GM18858 (cell line): Measurements from ENCODE around the gene DCAF10.
"Not testable (repeated sequence)": the region's sequence is repeated elsewhere in the genome, so short reads cannot be mapped to it uniquely, and the experiment has no call there.

Experiments used
- ATAC-seq: cut with Tn5 transposase; IDR thresholded peaks from one replicate; pipeline ENCODE4 v1.9.1; 2021; ENCODE audit not compliant: unreplicated experiment

DCAF10 gene

DNA sequence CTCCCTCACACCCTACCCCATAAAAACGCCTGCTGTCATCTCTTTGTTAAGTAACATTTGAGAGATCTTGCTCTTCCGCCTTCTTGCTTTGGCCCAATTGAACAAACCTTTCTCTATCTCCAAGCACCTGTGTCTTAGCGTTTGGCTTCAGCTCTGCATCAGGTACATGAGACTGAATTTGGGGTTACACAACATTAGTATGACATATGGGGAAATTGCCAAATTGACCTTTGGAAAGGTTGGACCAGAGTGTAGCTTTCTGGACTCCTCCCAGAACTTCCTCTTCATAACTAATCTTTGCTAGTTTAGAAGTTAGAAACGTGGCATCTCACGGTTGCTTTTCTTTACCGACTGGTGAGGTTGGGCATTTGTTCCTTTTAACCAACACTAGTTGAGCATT lies 12.3 kb upstream of the DCAF10 start:
- ATAC-seq: no peak

DNA sequence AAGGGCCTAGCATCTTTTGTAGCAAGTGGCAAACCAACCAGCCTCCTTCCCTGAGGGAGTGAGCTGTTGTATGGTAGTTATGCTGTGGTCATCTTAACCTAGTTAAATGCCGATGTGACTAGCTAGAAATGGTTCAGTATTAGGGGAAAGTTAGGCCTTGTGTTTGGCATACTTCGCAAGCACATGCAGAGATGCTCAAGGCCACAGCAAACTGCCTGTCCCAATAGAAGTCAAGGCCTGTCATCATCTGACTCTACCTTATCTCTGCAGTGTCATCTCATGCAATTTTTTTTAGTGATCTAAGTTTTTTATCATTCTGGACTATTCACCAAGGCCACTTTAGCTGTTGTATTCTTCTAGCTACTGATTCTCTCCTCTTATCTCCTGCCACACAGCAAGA lies 10.5 kb upstream of the DCAF10 start:
- no peak for ATAC-seq

DNA sequence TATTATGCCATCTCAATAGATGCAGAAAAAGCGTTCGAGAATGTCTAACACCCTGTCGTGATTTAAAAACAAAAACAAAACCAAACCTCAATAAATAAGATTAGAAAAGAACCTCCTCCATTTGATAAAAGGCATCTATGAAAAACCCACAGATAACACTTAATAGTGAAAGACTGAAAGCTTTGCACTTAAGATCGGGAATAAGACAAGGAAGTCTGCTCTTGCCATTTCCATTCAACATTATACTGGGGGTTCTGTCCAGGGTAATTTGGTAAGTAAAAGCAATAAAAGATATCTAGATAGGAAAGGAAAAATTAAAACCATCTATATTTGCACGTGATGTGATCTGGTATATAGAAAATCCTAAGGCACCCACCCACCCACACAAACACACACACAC lies 8.5 kb upstream of the DCAF10 start:
- ATAC-seq: no peak

DNA sequence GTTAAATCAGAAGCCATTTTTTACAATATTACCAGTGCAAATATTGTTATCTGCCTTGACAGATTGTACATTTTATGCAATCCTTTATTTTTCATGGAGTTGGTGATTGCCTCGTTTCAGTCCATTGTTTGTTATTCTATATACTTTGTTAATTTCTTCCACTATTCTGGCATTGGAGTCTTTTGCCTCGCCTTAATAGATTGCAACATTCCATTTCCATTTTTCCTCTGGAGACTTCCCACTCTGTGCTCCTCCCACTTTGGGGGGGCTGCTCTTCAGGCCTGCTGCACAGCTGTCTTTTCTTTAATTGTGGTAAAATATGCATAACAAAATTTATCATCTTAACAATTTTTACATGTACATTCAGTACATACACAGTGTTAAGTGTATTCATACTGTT lies 4.4 kb upstream of the DCAF10 start:
- ATAC-seq: no peak

DNA sequence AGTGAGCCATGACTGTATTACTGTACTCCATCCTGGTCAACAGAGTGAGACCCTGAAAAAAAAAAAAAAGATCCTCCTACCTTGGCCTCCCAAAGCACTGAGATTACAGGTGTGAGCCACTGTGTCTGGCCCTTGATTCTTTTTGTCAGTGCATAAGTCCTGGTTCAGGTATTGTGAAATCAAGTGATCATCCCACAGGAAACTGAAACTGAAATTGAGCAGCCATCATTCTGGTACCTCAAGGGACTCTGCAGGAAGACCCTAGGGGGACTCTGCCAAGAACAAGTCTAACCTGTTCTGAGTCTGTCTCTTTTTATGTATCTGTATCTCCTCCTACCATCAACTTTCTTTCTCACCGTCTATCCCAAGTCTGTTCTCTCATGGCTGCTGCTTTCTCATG lies 1.9 kb upstream of the DCAF10 start:
- ATAC-seq: no peak

DNA sequence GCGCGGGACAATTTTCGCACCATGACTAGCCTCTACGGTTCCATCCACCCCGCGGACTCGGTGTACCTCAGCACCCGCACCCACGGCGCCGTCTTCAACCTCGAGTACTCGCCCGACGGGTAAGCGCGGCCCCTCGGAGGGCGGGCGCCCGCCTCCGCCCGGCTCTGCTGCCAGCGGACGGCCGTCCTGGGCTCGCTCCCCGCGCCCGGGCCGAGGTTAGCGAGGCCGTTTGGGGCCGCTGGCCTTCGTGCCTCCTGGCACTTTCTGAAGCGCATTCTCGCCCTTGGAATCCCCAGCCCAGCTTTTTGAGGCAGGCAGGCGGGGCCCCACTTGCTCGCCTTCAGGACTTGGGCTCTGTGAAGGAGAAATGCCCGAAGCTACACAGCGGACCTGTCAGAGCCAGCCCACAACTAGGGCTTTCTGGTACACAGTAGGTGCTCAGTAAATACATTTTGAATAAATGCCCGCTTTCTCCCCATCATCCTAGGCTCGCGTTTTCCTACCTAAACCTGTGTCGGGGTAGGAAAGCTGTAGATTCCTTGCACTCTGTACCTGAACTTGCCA lies 772 bp downstream of the DCAF10 start:
- peak; percentile 26 for ATAC-seq

DNA sequence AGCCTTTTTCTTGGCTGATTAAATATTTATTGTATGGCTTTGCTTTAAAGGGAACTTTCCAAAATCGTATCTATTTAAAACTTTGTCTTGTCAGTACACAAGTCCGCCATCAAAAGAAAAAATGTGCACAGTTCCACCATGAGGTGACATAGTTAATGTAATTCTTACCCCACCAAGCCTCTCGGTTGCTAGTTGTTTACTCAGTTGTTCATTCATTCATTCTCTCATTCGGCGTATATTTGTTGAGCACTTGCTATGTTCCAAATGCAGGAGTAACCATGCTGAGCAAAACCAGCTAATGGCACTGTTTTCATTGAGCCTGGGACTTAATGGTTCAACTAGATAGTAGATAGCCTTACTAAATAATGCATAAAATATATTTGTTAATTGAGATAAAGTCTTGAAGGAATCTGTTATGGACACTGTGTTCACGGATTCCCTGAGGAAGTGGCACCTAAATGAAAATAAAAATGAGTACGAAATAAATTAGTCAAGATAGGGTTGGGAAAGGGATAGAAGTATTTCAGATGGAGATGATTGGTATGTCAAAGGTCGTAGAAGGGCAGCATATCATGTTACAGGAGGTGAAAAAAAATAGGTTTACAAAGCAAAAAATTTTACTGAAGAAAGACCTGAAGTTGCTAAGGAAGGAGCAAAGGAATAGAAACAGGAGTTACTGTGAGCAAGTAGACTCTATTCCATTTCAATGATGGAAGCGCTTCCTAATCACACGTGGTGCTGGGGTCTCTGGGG lies 1.5 kb downstream of the DCAF10 start:
- ATAC-seq: no peak

DNA sequence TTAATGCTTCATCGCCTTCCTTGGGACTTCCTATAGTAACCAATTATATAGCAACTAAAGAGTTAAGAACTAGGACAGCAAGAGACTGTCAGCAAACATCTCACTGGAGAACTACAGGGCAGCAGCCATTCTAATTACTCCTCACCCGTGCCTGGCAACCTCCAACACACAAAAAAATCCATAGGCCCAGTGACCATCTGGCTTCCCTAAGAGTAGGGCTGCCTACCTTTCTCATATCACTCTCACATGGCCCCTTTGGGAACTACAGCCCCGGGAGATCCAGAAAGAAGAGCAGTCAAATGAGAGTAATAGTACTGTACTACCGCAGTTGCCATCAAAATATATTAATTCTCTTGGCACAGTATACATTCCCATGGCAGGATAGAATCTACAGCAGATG lies 5.7 kb downstream of the DCAF10 start:
- ATAC-seq: no peak

DNA sequence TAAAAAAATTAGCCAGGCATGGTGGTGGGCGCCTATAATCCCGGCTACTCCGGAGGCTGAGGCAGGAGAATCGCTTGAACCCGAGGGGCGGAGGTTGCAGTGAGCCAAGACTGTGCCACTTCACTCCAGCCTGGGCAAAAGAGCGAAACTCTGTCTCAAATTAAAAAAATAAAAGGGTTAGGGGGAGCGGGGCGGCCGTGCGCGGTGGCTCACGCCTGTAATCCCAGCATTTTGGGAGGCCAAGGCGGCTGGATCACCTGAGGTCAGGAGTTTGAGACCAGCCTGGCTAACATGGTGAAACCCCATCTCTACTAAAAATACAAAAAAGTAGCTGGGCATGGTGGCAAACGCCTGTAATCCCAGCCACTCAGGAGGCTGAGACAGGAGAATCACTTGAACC lies 9.1 kb downstream of the DCAF10 start:
- ATAC-seq: not testable (repeated sequence)

DNA sequence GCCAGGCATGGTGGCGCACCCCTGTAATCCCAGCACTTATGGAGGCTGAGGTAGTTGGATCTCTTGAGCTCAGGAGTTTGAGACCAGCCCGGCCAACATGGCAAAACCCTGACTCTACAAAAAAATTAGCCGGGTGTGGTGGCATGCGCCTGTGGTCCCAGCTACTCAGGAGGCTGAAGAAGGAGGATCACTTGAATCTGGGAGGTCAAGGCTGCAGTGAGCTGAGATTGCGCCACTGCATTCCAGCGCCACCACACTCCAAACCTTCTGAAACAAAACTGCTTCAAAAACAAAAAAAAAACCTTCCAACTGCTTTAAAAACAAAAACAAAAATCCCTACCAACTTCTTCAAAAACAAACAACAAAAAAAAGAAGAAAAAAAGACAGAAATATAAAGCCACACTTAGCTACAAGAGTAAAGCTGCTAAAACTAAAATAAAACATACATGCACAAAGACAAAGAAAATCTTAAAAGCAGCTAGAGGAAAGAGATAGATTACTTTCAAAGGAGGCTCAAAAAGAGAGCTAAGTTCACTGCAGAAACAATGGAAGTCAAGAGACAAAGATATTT lies 11.4 kb downstream of the DCAF10 start:
- ATAC-seq: no peak

DNA sequence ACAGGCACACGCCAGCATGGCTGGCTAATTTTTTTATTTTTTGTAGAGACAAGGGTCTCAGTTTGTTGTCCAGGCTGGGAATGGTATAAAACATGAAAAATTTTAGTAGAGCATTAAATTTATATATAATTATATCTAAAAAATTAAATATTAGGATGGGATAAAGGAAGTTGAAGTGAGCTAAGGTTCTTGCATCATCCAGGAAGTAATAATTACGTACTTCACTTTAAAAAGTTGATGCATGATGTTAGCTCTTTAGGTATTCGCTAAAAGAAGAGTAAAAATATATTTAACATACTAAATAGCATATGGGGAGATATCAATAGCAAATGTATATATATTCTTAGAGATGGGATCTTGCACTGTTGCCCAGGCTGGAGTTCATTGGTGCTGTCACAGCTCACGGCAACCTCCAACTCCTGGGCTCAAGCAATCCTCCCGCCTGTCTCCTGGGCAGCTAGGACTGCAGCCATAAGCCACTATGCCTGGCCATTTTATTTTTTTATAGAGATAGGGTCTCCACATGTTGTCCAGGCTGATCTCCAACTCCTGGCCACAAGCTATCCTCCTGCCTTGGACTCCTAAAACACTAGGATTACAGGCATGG lies 12.3 kb downstream of the DCAF10 start:
- no peak for ATAC-seq

DNA sequence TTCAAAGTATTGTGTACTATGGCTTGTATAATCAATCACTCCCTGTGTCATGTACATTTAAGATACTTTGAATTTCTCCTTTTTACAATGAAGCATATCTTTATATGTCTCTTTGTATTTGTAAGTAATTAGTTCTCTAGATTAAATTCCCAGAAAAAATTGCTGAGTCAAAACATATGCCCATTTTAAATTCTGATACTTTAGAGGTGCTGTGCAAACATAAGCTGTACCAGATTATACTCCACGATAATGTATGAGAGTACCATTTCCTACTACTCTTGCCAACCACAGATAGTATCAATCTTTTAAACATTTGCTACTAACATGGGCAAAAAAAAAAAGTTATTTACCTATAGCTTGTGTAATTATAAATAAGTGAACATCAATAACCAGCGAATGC lies 18.3 kb downstream of the DCAF10 start:
- no peak for ATAC-seq

DNA sequence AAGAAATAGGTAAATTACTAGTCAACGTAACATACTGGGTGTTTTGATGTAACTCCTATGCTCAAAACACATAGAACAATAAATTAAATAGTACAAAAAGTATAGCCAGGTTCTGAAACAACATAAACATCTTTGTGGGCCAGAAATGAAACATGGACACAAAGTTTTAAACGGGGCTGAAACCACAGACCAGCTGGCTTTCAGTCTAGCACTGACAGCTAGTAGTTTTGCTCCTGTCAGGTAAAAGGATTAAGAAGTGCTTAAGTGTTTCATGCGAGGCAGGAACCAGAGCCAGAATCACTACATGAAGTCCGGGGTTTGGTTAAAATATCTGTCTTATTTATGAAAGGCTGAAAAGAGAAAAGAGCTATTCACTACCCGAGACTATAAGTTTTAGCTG lies 19.5 kb downstream of the DCAF10 start:
- no peak for ATAC-seq

DNA sequence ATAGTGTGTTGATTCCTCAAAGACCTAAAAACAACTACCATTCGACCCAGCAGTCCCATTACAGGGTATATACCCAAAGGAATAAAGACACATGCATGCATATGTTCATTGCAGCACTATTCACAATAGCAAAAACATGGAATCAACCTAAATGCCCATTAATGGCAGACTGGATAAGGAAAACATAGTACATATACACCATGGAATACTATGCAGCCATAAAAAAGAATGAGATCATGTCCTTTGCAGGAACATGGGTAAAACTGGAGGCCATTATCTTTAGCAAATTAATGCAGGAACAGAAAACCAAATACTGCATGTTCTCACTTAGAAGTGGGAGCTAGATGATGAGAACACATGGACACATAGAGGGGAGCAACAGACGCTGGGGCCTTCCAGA lies 24.6 kb downstream of the DCAF10 start:
- not testable (repeated sequence) for ATAC-seq

DNA sequence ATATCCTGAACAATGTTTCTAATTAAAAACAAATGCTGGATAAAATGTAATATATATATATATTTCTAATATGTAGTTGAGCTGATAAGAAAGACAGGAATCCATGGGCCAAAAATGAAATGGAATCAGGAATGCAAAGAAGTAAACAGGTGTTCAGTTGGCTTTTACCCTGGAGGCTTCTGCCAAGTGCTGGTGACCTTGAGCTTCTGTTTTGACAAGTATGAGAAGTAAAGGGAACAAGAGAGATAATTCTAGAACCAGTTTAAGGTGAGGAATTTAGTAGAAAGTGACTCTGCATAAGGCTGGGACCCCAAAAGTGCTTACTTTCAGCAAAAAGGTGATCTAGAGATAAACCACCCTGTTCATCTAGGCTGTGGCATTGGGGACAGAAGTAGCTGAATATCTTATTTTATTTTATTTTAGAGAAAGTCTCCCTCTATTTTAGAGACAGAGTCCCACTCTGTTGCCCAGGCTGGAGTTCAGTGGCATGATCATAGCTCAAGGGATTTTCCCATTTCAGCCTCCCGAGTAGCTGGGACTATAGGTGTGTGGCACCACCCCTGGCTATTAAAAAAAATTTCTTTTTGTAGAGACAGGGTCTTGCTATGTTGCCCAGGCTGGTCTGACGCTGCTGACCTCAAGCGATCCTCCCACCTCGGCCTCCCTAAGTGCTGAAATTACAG lies 27.0 kb downstream of the DCAF10 start:
- ATAC-seq: no peak

DNA sequence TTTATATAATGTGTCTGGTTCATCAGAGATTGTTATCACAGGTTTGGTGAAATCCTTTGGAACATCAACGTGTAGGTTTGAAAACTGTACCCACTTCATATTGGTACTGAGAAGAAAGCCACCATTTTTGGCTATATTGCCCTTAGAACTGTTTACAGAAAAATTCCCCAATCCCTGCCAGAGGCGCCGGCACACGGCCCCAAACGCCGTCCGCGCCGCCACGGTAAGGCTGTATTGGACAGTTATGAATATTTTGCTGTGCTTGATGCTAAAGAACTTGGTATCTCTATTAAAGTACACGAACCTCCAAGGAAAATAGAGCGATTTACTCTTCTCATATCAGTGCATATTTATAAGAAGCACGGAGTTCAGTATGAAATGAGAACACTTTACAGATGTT lies 35.2 kb downstream of the DCAF10 start:
- no peak for ATAC-seq

DNA sequence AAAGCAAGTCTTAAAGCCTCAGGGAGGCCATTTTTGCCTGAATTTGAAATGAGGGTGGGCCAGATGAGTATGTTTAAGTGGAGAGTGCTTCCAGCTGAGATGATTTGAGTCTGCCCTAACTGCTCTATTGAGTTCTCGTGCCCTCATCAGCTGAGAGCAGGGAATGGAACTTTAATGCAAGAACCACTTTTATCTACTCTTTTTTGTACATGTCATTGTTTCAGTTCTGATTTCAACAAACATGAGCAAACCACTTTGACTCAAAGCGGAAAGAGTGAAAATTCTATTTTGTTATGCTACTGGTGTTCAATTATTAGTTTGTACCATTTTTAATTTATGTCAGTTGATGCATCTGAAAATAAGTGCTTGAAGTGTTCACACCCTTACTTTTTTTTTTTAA lies 35.8 kb downstream of the DCAF10 start:
- ATAC-seq: peak; percentile 75

DNA sequence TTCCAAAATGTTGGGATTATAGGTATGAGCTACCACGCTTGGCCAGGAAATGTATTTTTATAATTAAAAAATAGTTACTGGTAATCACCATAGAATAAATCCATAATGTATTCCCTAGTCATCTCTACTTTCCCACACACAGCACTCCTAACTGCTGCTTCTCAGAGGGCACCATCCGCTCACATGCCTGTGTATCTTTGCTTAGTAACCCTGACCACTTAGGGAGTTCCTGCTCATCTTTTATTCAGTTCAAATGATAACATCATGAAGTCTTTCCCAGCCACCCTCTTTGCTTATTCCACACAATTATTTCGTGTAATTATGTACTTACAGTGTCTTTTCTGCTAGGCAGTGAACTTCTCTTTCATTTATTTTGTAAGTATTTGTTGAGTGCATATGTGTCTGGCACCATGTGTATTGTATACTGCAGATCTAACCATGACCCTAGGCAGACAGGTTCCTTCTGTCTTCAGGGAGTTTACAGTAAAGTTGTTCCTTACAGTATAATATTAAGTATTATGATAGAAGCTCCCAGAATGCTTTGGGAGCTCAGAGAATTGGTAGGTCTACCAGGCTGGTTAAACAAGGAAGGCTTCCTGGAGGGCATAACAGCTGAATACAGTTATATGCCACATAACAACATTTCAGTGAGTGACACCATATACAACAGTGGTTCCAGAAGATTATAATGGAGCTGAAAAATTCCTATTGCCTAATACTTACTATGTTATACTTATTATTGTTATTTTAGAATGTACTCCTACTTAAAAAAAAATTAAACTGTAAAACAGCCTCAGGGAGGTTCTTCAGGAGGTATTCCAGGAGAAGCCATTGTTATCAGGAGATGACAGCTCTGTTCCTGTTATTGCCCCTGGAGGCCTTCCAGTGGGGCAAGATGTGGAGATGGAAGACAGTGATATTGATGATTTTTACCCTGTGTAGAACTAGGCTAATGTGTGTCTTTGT lies 39.2 kb downstream of the DCAF10 start:
- ATAC-seq: no peak

DNA sequence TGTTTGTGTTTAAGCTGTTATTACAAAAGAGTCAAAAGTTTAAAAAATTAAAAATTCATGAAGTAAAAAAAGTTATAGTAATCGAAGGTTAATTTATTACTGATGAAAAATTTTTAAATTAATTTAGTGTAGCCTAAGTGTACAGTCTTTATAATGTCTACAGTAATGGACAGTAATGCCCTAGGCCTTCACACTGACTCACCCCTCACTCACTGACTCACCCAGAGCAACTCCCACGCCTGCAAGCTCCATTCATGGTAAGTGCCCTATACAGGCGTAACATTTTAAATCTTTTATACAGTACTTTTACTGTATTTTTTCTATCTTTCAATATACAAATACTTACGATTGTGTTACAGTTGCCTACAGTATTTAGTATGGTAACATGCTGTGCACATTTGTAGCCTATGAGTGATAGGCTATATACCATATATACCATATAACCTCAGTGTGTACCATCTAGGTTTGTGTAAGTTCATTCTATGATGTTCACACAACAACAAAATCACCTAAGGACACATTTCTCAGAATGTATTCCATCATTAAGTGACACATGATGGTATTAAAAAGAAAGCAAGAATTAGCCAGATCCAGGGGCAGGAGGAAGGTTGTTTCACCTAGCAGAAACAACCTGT lies 40.1 kb downstream of the DCAF10 start:
- ATAC-seq: no peak

DNA sequence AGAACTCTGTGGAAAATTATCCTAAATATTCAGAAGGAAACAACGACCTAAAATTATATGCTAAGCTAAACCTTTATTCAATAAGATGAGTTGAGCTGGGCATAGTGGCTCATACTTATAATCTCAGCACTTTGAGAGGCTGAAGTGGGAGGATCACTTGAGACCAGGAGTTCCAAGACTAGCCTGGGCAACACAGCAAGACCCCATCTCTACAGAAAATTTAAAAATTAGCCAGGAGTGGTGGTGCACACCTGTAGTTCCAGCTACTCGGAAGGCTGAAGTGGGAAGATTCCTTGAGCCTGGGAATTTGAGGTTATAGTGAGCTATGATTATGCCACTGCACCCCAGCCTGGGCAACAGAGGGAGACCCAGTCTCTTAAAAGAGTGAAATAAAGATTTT lies 51.6 kb downstream of the DCAF10 start:
- no peak for ATAC-seq
